ENCODE measurements around the gene PTGES.
"Not testable (repeated sequence)": the region's sequence is repeated elsewhere in the genome, so short reads cannot be mapped to it uniquely, and the experiment has no call there.

PTGES gene

DNA sequence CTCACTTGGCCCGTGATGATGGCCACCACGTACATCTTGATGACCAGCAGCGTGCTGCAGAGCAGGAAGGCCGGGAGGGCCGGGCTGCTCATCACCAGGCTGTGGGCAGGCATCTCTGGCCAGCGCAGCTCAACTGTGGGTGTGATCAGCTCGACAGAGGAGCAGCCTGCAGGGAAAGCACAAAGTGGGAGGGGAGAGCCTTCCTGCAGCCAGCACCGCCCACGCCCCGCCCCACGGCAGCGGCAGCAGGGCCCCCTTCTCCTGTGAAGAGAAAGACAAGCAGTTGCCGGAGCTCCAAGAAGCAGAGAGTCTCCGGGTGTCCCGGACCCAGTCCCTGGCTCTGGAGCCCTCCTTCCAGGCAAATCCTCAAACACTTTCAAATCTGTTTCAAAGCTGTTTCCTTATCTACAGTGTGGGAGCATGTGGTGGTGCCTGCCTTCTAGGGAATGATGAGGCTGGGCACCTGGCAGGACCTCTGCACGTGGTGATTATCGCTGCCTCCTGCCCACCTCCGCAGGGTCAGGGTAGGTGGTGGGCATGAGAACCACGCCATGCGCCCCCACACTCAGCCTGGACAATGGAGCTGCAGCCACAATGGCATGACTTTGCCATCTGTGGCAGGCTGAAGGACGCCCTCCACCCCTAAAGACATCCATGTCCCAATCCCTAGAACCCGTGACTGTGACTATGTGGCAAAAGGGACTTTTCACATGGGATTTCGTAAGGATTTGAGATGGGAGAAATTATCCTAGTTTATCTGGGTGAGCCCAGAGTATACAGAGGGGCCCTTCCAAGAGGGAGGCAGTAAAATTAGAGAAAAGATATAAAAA is at the start of gene PTGES:
Gene PTGES, minus strand, starts transcription at position 143 of the 830 bp plus-strand sequence. Its CDS starts 30 bp downstream, at position 113.
- DNase-seq: peak; percentile 73

DNA sequence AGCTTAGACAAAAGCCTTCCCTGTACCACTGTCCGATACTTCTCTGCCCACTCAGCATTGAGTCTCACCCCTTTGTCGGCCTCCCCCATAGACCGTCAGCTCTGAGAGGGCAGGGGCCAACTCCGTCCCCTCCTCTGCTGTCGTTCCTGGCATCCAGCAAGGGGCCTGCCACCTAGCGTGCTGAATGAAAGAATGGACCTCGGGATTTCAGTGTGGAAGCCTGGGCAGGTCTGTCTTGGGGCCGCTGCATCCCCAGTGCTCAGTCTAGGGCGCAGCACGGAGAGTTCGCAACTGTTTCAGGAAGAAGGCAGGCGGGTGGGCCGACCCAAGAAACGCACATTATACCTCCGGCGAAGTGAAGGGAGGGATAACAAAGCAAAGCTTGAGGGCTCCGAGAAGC is 48.7 kb upstream of the PTGES start:
- DNase-seq: no peak

DNA sequence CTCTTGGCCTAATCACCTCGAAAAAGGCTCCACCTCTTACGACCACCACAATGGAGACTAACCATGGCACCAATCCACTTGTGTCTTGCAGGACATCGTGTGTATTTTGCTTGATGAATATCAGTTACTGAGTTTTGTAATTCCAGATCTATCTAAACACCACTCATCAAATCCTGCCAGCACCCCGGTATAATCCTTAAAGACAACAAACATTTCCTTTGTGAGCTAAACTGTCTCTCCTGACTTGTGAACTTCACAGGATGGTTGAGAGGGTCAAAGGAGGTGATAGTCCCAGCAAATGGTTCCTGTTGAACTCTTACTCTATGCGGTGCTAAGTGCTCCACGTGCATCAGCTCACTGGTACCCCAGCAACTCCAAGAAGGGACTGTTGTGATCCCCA is 46.1 kb upstream of the PTGES start:
- no peak for DNase-seq

- DNase-seq: not testable (repeated sequence)
Measured at GRCh38 chr9:129796029-129796428, 43.2 kb upstream of the PTGES start.

DNA sequence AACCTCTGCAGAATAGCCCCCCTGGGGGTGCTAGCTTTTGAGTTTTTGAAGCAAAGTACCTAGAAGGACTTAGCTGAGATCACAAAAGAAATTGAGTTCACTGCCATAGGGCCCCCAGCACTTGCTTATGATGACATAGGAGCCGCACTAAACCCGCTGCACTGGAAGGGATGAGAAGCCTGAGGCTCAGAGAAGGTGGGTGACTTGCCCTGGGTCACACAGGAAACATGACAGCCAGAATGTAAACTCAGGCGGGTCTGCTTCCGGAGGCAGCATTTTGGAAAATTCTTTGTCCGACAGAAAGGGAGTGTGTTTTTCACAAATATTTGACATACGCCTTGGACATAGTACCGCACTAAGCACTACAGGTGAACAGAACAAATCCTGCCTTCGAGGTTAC is 41.7 kb upstream of the PTGES start:
- DNase-seq: no peak

GRCh38 chr9:129786481-129786880 is 33.6 kb upstream of the PTGES start:
- no peak for DNase-seq

GRCh38 chr9:129785866-129786265 is 33.0 kb upstream of the PTGES start:
- DNase-seq: no peak

GRCh38 chr9:129784970-129785369 is 32.1 kb upstream of the PTGES start:
- DNase-seq: not testable (repeated sequence)

GRCh38 chr9:129783516-129784361 is 30.9 kb upstream of the PTGES start:
- peak; percentile 84 for DNase-seq

DNA sequence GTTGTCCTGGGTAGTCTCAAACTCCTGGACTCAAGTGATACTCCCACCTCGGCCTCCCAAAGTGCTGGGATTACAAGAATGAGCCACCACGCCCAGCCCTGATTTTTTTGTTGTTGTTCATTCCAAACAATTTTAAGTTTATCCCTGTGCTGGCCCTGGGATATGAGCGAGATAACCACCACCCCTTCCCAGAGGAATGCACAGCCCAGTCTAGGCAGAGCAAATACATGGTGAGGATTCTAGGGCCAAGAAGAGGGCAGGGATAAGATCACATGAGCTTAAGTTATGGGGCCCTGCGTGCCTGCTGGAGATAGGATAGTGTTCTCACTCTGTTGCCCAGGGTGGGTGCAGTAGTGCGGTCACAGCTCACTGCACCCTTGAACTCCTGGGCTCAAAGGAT is 29.1 kb upstream of the PTGES start:
- DNase-seq: no peak

GRCh38 chr9:129781131-129781530 is 28.3 kb upstream of the PTGES start:
- DNase-seq: no peak

DNA sequence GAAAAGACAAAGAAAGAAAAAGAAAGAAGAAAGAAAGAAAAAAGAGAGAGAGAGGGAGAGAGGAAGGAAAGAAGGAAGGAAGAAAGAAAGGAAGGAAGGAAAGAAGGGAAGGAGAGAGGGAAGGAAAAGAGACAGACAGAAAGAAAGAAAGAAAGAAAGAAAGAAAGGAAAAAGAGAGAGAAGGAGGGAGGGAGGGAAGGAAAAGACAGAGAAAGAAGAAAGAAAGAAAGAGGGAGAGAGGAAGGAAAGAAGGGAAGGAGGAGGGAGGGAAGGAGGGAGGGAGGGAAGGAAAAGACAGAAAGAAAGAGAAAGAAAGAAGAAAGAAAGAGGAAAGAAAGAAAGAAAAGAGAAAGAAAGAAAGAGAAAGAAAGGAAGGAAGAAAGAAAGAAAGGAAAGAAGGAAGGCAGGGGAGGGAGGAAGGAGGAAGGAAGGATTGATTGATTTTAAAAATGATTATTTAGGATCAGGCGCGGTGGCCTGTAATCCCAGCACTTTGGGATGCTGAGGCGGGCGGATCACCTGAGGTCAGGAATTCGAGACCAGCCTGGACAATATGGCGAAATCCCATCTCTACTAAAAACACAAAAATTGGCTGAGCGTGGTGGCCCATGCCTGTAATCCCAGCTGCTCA is 26.8 kb upstream of the PTGES start:
- no peak for DNase-seq

DNA sequence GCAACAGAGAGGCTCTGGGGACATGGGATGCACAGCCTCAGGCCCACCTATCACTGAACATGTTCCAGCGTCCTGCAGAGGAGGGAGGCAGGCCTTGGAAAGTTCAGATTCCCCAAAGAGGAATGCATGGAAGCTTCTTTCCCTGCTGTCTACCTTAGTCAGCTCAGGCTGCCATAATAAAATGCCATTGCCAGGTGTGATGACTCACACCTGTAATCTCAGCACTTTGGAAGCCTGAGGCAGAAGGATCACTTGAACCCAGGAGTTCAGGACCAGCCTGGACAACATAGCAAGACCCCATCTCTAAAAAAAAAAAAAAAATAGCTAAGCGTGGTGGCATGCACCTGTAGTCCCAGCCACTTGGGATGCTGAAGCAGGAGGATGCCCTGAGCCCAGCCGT is 25.6 kb upstream of the PTGES start:
- no peak for DNase-seq

- no peak for DNase-seq
Measured at GRCh38 chr9:129777769-129778130, 24.9 kb upstream of the PTGES start.

- peak; percentile 84 for DNase-seq
Measured at GRCh38 chr9:129776938-129777768, 24.3 kb upstream of the PTGES start.

- DNase-seq: no peak
Measured at GRCh38 chr9:129776566-129776937, 23.7 kb upstream of the PTGES start.

GRCh38 chr9:129776096-129776495 is 23.3 kb upstream of the PTGES start:
- DNase-seq: not testable (repeated sequence)

GRCh38 chr9:129775448-129775798 is 22.6 kb upstream of the PTGES start:
- no peak for DNase-seq

DNA sequence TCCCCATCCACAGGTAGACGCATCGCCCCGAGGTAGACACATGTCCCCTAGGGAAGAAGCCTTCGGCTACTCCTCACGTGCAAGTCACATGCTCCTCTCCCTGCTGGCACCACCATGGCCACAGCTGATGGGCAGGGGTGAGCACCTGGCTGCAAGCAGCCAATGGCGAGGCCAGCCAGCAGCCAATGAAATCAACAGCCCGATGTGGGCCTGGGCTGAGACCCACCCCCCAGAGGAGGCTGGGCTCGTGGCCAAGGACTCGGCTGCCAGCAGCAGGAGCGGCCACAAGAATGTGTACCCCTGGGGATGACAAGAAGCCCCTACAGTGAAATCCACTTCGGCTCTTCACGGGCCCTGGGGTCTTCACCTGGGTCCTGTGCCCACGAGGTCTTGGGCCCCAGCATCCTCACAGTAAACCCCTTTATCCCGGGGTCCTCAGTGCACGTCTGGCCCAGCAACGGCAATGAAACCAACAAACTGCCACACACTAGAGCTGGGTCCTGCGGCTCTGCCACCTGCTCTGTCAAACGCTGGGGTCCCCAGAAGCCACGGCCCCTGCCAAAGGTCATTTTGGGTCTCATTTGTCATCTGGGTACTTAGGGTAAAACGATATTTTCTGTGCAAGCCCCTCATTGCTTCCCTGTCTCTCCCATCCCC is 22.1 kb upstream of the PTGES start:
- DNase-seq: no peak

DNA sequence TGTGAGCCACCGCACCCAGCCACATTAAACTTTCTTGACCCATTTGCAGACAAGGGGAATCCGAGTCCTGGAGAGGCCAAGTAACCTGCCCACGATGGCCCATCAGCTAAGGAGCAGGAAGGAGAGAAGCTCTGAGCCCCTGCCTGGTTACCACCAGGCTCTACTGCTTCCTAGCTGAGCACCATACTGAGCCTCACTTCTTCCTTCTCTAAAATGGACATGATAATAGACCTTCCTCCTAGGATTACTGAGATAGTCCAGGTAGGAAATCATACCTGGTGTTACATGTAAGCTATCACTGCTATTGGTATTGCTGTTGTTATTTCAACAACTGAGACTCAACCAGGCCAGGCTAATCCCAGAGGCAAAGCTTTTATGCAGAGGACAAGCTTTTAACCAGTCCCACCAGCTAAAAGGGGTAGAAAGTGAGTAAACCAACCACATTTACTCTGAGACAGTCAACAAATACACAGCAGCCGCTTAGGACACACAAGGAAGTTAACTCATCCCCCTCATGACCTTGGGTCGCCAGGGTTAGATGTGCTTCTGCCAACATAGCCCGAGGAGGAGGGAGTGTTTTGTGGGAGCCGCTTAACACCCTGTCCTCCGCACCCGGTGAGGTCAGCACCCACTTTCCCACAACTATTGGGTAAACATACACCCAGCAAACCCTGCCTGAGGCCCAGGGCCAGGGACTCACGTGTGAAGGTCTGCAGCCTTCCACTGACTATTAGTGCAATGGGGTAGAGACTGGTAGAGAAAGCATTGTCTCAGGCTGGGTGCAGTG is 20.6 kb upstream of the PTGES start:
- no peak for DNase-seq

GRCh38 chr9:129770741-129771140 is 17.9 kb upstream of the PTGES start:
- no peak for DNase-seq

Data from activated CD8-positive, alpha-beta memory T cell treated with anti-CD3 and anti-CD28 coated beads, Interleukin-2, amount 50 U/mL, for 48 hours (primary cell).